Hepatocyte (in vitro differentiated cells): ENCODE data around the gene AUTS2.

Experiments
- CTCF ChIP-seq: fragments of 200-600 bp; sonication (generic); IDR thresholded peaks from 2 replicates; pipeline ENCODE4 v1.5.1; 2016; ENCODE audit warnings: antibody characterized with exemption, mild to moderate bottlenecking; ENCODE audit not compliant: poor library complexity
- EZH2 ChIP-seq: fragments of 200-600 bp; sonication (generic); IDR thresholded peaks from 2 replicates; pipeline ENCODE4 v1.6.1; 2016; ENCODE audit warnings: antibody characterized with exemption, mild to moderate bottlenecking, borderline replicate concordance
- EZH2phosphoT487 ChIP-seq: fragments of 200-600 bp; sonication (generic); IDR thresholded peaks from one replicate; pipeline ENCODE4 v1.6.1; 2018; ENCODE audit warnings: antibody characterized with exemption, mild to moderate bottlenecking, low read depth, moderate library complexity; ENCODE audit not compliant: unreplicated experiment, severe bottlenecking

DNA sequence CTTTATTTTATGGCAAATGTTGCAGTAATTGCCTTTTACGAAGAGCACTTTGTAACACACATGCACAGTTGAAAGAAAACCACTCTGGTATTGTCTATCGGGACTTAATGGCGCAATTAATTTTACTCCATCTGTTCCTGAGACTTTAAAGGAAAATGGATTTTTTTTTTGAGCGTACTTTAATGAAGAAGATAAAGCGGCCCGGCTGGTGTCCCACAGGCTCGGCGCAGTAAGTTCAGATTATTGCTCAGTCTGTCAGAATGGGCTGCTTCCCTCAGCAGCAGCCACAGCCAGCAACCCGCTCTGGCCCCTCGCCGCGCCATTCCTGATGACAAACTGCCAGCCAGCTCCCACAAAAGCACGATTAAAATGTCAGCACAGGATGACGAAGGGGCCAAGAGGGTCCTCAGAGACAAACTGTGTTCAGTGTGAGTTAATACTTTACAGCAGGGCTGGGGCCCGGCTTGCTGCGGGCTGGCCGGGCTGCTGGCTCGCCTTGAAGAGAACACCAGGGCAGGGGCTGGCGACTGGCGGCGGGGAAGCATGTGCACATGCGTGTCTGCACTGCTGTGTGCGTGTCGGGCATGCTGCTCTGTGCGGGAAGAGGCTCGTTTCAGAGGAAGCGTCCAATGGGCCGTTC lies 1032.7 kb downstream of the AUTS2 start:
- no peak for TF ChIP-seq CTCF
- no peak for TF ChIP-seq EZH2
- TF ChIP-seq EZH2phosphoT487, result no peak
